NCI-H345 treated with DMSO at 0.1 percent for 48 hours (cell line): ENCODE results near the gene SGMS1.
"Not testable (repeated sequence)": the region's sequence is repeated elsewhere in the genome, so short reads cannot be mapped to it uniquely, and the experiment has no call there.

Source experiments
- DNase-seq: peaks from one replicate; lab custom pipeline; 2025; ENCODE audit not compliant: unreplicated experiment; lab: John Stamatoyannopoulos, UW

SGMS1 gene

GRCh38 chr10:50540069-50540825 is 83.5 kb downstream of the SGMS1 start:
- DNase-seq: no peak

DNA sequence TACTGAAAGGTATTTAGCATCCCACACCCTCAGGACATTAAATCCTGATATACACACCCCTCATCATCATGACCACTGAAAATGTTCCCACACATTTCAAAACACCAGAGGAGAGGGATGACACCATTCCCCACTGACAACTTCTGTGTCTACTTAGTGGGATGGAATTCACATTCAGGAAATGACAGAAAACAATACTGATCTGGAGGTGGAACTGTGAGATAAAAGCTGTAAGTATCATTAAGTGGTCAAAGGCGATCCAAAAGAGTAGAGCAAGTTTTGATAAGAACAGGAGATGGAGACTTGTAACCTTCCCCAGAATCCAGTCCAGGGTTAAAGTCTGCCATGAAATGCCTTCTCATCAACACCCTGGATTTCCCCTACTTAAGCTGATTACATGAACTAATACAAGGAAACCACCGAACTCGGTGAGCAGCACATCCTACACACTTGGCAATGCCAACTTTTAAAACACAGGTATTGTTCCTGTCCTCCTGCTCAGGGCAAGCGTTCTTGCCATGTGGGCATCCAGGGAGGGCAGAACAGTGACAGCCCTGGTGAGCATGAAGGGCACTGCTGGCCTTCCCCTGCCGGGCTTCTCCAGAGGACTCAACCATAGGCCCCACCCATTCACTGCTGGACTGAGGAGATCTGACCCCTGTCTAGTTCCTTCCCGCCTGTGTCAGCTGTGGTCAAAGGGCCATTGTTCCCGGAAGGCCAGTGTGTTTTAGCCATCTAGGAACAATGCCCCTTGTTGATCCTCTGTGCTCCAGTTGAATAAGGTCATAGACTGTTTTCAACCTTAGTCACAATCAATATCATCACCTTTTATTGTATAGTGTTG is 85.0 kb downstream of the SGMS1 start:
- no peak for DNase-seq

- DNase-seq: no peak
These were observed 87.0 kb downstream of the SGMS1 start for GRCh38 chr10:50536617-50537240.

GRCh38 chr10:50534748-50535376 is 88.9 kb downstream of the SGMS1 start:
- not testable (repeated sequence) for DNase-seq

- no peak for DNase-seq
These were observed 90.5 kb downstream of the SGMS1 start for GRCh38 chr10:50533296-50533695.

DNA sequence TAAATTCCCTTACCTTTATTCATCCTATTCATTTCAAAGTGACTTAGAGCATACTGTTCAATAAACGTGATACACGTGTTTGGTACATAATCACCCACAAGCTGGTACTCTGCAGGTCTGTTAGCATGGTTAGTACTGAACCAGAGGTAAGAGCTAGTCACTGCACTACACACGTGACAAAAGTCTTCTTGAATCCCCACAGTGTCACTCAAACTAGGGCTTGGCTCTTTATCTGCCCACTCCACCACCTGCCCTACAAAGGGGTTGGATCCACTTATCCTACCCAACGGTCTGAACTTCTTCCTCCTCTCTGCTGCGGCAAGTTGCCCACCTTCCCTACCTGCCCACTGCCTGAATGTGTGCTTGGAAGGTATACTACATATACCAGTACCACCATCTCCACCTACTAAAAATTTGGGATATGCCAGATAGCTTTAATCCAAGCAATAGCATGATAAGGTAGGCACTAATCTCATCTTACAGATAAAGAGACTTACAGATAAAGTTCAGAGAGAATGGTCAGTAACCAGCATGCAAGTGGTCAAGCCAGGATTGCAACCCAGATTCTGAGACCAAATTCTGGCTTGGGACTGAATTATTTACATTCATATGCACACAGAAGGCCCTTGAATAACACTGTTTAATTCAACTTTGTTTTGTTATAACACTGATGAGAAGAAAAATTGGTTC is 92.2 kb downstream of the SGMS1 start:
- DNase-seq: no peak

- DNase-seq: no peak
These were observed 94.1 kb downstream of the SGMS1 start for GRCh38 chr10:50529660-50530059.

DNA sequence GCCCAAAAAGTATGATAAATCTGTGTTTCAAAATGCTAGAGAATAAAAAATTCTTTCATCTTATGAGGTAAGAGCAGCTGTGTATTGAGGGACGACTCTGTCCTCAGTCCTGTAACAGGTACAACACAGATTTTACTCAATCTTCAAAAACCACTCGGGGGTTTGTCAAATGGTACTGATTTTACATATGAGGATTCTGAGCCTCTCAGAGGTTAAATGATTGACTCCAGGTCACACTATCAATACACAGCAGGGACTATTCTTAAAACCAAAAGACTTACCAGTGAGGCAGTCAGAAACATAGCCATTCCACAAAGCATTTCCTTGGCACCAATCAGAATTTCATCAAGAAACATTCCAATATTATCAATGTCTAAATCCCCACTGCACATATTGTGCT is 95.5 kb downstream of the SGMS1 start:
- DNase-seq: no peak

DNA sequence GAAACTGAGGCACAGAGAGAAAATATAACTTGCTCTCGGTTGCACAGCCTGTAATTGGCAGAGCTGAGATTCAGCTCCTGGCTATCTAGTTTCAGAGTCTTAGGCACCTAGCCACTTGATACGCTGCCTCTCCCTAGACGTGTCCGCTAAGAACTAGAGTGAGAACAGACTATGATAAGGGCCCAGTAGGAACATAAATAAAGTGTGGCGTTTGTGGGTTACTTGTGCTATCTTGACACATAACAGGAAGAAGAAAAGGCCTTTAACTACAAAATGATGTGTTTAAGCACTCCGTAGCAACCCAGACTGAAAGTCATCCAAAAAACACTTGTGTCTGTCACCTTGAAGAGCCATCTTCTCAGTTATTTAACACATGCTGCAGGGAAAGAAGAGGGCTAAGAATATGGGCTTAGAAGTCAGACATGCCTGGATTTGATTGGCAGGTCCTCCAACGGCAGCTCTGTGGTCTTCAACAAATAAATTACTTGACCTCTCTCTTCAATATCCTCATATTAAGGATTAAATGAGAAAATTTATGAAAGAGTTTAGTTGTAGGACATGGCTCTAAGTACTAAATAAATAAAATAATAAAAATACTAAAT is 96.2 kb downstream of the SGMS1 start:
- DNase-seq: no peak

- no peak for DNase-seq
These were observed 97.6 kb downstream of the SGMS1 start for GRCh38 chr10:50526185-50526584.

DNA sequence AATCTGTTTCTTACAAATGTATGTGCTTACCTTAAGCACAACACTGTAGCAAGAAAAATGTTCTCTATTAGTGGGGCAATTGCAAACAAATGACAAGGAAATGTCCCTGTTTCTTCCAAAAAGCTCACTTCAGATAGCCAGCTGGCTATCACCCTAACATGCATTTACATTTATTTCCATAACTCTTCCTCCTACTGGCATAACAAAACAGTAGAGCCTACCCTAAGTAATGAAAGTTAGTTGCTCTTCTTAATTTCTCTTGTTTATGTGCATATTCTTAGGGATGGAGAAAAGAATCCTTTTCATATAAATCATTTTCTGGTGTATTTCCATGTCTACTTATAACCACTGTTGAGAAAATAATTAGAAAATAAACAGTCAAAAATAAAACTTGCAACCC is 100.4 kb downstream of the SGMS1 start:
- no peak for DNase-seq

DNA sequence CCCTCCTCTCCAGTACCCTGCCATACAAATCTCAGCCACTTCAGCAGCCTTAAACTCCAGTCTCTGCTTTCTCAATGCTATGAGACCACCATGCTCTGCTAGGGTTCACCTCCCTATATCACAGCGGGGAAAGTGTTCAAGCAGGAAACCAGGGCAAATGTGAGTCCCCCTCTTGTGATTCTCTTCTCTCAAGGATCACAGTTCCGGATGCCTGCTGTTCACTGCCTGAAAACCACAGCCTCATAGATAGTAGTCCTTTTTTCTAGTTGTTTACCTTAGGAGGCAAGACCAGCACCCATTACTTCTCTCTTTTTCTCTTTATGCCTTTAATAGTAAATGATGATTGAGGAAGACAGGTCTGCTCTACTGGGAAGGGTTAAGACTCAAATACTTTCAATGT is 100.8 kb downstream of the SGMS1 start:
- DNase-seq: no peak

DNA sequence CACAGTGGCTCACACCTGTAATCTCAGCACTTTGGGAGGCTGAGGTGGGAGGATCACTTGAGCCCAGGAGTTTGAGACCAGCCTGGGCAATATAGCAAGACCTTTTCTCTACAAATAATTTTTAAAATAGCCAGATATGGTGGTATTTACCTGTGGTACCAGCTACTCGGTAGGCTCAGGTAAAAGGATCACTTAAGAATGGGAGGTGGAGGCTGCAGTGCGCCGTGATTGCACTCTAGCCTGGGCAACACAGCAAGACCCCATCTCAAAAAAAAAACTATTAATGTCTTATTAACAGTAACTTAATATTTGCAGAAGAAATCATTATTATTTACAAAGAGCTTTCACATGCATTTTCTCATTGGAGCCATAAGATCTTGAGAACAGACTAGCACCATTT is 103.6 kb downstream of the SGMS1 start:
- DNase-seq: no peak

DNA sequence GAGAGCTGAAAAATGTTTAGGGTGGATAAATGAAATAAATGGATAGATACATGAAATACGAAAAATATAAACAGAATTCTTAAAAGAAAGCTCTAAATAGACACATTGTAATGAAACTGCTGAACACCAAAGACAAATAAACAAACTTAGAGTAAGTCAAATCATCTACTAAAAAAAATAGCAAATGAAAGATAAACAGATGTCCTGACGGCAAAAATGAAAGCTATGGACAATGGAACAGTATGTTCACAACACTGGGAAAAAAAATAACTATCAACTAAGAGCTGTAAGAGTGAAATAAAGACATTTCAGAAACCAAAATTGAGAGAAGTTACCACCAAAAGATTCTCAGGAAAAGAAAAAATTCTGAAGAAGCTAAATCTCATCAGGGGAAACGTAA is 106.1 kb downstream of the SGMS1 start:
- no peak for DNase-seq

DNA sequence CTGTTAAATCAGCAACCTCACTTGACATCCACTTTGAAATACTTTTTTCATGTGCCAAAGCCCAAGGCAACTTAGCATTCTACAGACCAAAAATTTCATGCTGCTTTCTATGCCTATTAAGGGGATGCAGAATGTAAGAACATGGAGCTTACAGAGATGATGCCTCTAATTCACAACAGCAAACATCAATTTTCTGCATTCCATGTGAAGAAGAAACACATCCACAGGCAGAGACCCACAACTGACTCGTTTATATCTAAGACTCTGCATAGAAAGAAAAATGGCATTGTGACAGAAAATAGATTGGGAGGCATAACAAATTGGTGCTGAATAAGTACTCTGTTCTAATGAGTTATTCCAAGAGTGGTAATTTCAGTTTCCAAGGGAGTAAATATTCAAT is 107.6 kb downstream of the SGMS1 start:
- DNase-seq: no peak

DNA sequence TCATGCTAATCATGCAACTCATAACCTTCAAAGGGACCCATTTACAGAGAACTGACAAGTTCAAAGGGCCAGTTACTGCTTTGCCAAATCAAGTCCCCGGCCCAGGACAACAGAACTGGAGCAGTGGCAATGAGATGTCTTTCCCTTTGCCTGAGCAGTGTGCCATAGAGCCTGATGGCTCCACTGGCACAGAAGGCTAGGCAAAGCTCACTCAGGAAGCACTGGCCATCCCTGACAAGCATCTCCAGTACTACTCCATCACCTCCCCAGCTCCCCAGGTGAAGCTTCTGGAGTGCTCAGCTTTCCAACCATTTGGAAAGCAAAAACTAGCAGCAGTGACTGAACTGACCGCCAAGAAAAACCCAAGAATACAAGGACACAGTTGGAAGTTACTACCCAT is 108.3 kb downstream of the SGMS1 start:
- DNase-seq: no peak

DNA sequence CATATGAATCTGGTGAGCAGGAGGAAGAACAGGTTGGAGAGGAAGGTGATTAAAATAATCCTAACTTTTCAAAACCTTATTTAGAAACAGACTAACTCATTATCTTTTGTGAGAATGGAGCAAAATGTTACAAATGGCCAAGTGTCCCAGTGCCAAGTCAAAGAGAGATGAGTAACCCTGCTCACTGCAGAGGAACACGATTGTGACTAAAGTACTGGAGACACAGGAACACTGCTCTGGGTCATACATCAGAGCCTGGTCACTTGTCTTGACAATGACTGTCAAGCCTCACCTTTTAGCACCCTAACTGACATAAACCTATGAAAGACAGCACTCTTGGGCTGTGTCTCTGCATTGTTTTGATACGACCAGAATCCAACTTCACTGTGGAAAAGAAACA is 108.8 kb downstream of the SGMS1 start:
- DNase-seq: no peak

DNA sequence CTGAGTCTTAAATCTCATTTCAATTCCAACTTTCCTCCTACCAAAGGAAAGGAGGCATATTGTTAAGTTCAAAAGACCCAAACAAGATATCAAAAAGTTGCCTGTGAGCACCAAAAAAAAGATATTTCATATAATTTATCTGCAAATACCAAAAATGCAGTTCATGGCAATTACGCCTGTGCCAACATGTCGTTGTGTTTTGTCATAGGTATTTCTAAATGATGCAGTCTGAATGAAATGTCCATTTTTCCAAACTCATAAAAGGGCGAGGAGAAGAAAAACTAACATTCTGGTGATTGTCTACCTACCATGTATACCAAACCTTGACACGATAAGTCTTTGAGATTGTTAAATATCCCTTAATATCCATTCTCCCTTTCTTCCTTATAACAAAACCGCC is 109.8 kb downstream of the SGMS1 start:
- DNase-seq: no peak

GRCh38 chr10:50512743-50513416 is 110.9 kb downstream of the SGMS1 start:
- DNase-seq: no peak

GRCh38 chr10:50512214-50512595 is 111.6 kb downstream of the SGMS1 start:
- DNase-seq: no peak
